HG03025 (cell line): Measurements from ENCODE around the gene ZNF618.

Source experiments
- ATAC-seq: cut with Tn5 transposase; IDR thresholded peaks from one replicate; pipeline ENCODE4 v1.9.1; 2021; ENCODE audit warnings: mild to moderate bottlenecking, moderate library complexity; ENCODE audit not compliant: unreplicated experiment, low FRiP score

Gene ZNF618

GRCh38 chr9:114051706-114052105 is 175.6 kb downstream of the ZNF618 start:
- ATAC-seq, result no peak

GRCh38 chr9:114053246-114054005 is 177.3 kb downstream of the ZNF618 start:
- ATAC-seq, result no peak

- no peak for ATAC-seq
Observed at GRCh38 chr9:114054191-114054690, 178.1 kb downstream of the ZNF618 start.

- no peak for ATAC-seq
Observed at GRCh38 chr9:114055061-114055460, 179.0 kb downstream of the ZNF618 start.

GRCh38 chr9:114055894-114056293 is 179.8 kb downstream of the ZNF618 start:
- no peak for ATAC-seq

GRCh38 chr9:114056527-114056926 is 180.4 kb downstream of the ZNF618 start:
- no peak for ATAC-seq

- ATAC-seq, result no peak
Observed at GRCh38 chr9:114057161-114057885, 181.2 kb downstream of the ZNF618 start.

GRCh38 chr9:114058688-114059046 is 182.6 kb downstream of the ZNF618 start:
- ATAC-seq, result no peak

GRCh38 chr9:114059047-114059803 is 183.1 kb downstream of the ZNF618 start:
- ATAC-seq, result no peak

GRCh38 chr9:114060070-114060469 is 184.0 kb downstream of the ZNF618 start:
- ATAC-seq, result no peak

GRCh38 chr9:114060711-114061110 is 184.6 kb downstream of the ZNF618 start:
- ATAC-seq, result no peak

- ATAC-seq, result no peak
Observed at GRCh38 chr9:114061292-114061691, 185.2 kb downstream of the ZNF618 start.

- no peak for ATAC-seq
Observed at GRCh38 chr9:114061830-114062474, 185.8 kb downstream of the ZNF618 start.

- ATAC-seq, result no peak
Observed at GRCh38 chr9:114065304-114065703, 189.2 kb downstream of the ZNF618 start.

- ATAC-seq, result no peak
Observed at GRCh38 chr9:114069476-114070187, 193.5 kb downstream of the ZNF618 start.

GRCh38 chr9:114070188-114071103 is 194.3 kb downstream of the ZNF618 start:
- ATAC-seq, result no peak

- no peak for ATAC-seq
Observed at GRCh38 chr9:114071197-114071795, 195.2 kb downstream of the ZNF618 start.
